SK-N-SH (cell line): ENCODE results near the gene HIF3A. TPM values are rescaled to one million over a fixed set of nuclear protein-coding genes. Genes with fewer than 3 reads are reported as not detected.

Source experiments
- CTCF ChIA-PET: fragments of 300-600, 350-600 bp; formaldehyde crosslinking; extraction: SDS; loops from one replicate; lab custom pipeline; 2021; lab: Yijun Ruan, JAX
- POLR2A ChIA-PET: fragments of 350-600 bp; sonication (Branson Sonifier 250); formaldehyde crosslinking; extraction: SDS; loops from one replicate; lab custom pipeline; 2020; ENCODE audit warnings: antibody characterized with exemption, inconsistent platforms; lab: Yijun Ruan, JAX
- DNase-seq: peaks from one replicate; pipeline ENCODE4 v3.0.0; 2012
- H2AFZ ChIP-seq: fragments of 200-600 bp; sonication (generic); 2 replicates; pipeline ENCODE4 v1.8.1; 2016; ENCODE audit warnings: antibody characterized with exemption, mild to moderate bottlenecking, low read depth
- H3F3A ChIP-seq: fragments of 200-600 bp; sonication (generic); replicated peaks from 2 replicates; pipeline ENCODE3; 2016; ENCODE audit warnings: antibody characterized with exemption, mild to moderate bottlenecking; ENCODE audit not compliant: insufficient read depth
- H3K27ac ChIP-seq, 2 experiments: fragments of 200-500 bp in 1 of 2; fragments of 200-600 bp in 1 of 2; sonication (Bioruptor generic) in 1 of 2; sonication (generic), shearing (Covaris generic) in 1 of 2; 2 replicates each; pipeline versions ENCODE4 v1.5.1 to v1.6.1; 2014 to 2016; ENCODE audit warnings: low read depth in 2 of 2, inconsistent platforms in 1 of 2, low read length in 1 of 2, mild to moderate bottlenecking in 1 of 2, mixed read lengths in 1 of 2
- H3K27me3 ChIP-seq: fragments of 200-600 bp; sonication (generic), shearing (Covaris generic); 2 replicates; pipeline ENCODE4 v1.6.1; 2016; ENCODE audit warnings: mixed run types; ENCODE audit not compliant: insufficient read depth
- H3K36me3 ChIP-seq, 2 experiments: fragments of 200-500 bp in 1 of 2; fragments of 200-600 bp in 1 of 2; sonication (Bioruptor generic) in 1 of 2; sonication (generic) in 1 of 2; replicated peaks in 1 of 2; 2 replicates each; pipeline versions ENCODE3 to v1.5.1; 2014 to 2016; ENCODE audit warnings: low read length in 1 of 2, mild to moderate bottlenecking in 1 of 2; ENCODE audit not compliant: insufficient read depth in 2 of 2, control insufficient read depth in 1 of 2
- H3K4me1 ChIP-seq, 2 experiments: fragments of 200-500 bp in 1 of 2; fragments of 200-600 bp in 1 of 2; sonication (Bioruptor generic) in 1 of 2; sonication (generic), shearing (Covaris generic) in 1 of 2; 2 replicates each; pipeline versions ENCODE4 v1.5.1 to v1.6.1; 2014 to 2016; ENCODE audit warnings: low read depth in 1 of 2, low read length in 1 of 2, mixed run types in 1 of 2; ENCODE audit not compliant: insufficient read depth in 2 of 2, control insufficient read depth in 1 of 2
- H3K4me2 ChIP-seq: fragments of 200-600 bp; sonication (generic), shearing (Covaris generic); 2 replicates; pipeline ENCODE4 v1.6.1; 2017; ENCODE audit warnings: mixed run types
- H3K4me3 ChIP-seq, 2 experiments: fragments of 200-500 bp in 1 of 2; fragments of 200-600 bp in 1 of 2; sonication (Bioruptor generic) in 1 of 2; sonication (generic), shearing (Covaris generic) in 1 of 2; 2 replicates each; pipeline versions ENCODE4 v1.5.1 to v1.8.1; 2014 to 2016; ENCODE audit warnings: low read depth in 2 of 2, inconsistent platforms in 1 of 2, low read length in 1 of 2, mild to moderate bottlenecking in 1 of 2, mixed read lengths in 1 of 2, moderate library complexity in 1 of 2
- H3K79me2 ChIP-seq: fragments of 200-600 bp; sonication (generic); 2 replicates; pipeline ENCODE4 v1.8.1; 2017; ENCODE audit warnings: mild to moderate bottlenecking; ENCODE audit not compliant: insufficient read depth
- H3K9ac ChIP-seq: fragments of 200-600 bp; sonication (generic); 2 replicates; pipeline ENCODE4 v1.6.1; 2017; ENCODE audit warnings: mixed run types
- H3K9me2 ChIP-seq: fragments of 200-600 bp; sonication (generic); 2 replicates; pipeline ENCODE4 v1.6.1; 2017; ENCODE audit warnings: mixed run types
- H3K9me3 ChIP-seq: fragments of 200-600 bp; sonication (generic); 2 replicates; pipeline ENCODE4 v1.6.1; 2017; ENCODE audit warnings: mixed run types, mild to moderate bottlenecking, moderate library complexity
- H4K20me1 ChIP-seq: fragments of 200-600 bp; sonication (generic); 2 replicates; pipeline ENCODE4 v1.6.1; 2017; ENCODE audit warnings: mild to moderate bottlenecking, mixed run types; ENCODE audit not compliant: insufficient read depth
- CHD2 ChIP-seq: fragments of 150-350 bp; IDR thresholded peaks from 2 replicates; pipeline ENCODE4 v1.6.1; 2018; ENCODE audit warnings: low read length; ENCODE audit not compliant: partially characterized antibody
- ELF1 ChIP-seq: IDR thresholded peaks from 2 replicates; pipeline ENCODE4 v1.4.0; 2012
- EP300 ChIP-seq, 2 experiments: IDR thresholded peaks; 2 replicates each; pipeline versions ENCODE4 v1.4.0 to v1.6.1; 2012; ENCODE audit warnings: borderline replicate concordance in 1 of 2, low read depth in 1 of 2, low read length in 1 of 2
- EZH2phosphoT487 ChIP-seq: fragments of 200-600 bp; sonication (generic); IDR thresholded peaks from 2 replicates; pipeline ENCODE4 v1.6.1; 2017; ENCODE audit warnings: low read depth, mixed run types, mild to moderate bottlenecking, antibody characterized with exemption, moderate library complexity, borderline replicate concordance
- FOSL2 ChIP-seq: IDR thresholded peaks from 2 replicates; pipeline ENCODE4 v1.4.0; 2012; ENCODE audit warnings: low read depth, mild to moderate bottlenecking, moderate library complexity, borderline replicate concordance
- FOXJ3 ChIP-seq: sonication (generic); formaldehyde crosslinking; IDR thresholded peaks from 2 replicates; pipeline ENCODE4 v1.5.1; 2020; ENCODE audit warnings: mild to moderate bottlenecking, missing genetic modification reagents
- MXI1 ChIP-seq: IDR thresholded peaks from 2 replicates; pipeline ENCODE4 v1.6.1; 2012; ENCODE audit warnings: mild to moderate bottlenecking, low read depth, low read length, improper control_type of control experiment
- NRF1 ChIP-seq: IDR thresholded peaks from 2 replicates; pipeline ENCODE4 v1.6.1; 2012; ENCODE audit warnings: low read depth, mild to moderate bottlenecking, low read length
- POLR2AphosphoS5 ChIP-seq: IDR thresholded peaks from 2 replicates; pipeline ENCODE4 v1.6.1; 2012; ENCODE audit warnings: low read depth, low read length
- RCOR1 ChIP-seq: fragments of 150-350 bp; IDR thresholded peaks from 2 replicates; pipeline ENCODE4 v1.6.1; 2017; ENCODE audit warnings: antibody characterized with exemption, low read length
- REST ChIP-seq: IDR thresholded peaks from 2 replicates; pipeline ENCODE4 v1.6.1; 2012; ENCODE audit warnings: mild to moderate bottlenecking, low read depth, low read length, moderate library complexity
- SIN3A ChIP-seq: IDR thresholded peaks from 2 replicates; pipeline ENCODE4 v1.6.1; 2012; ENCODE audit warnings: low read depth, mild to moderate bottlenecking, low read length, moderate library complexity, borderline replicate concordance
- TCF12 ChIP-seq: IDR thresholded peaks from 2 replicates; pipeline ENCODE4 v1.4.0; 2012
- TEAD4 ChIP-seq: IDR thresholded peaks from 2 replicates; pipeline ENCODE4 v1.4.0; 2012; ENCODE audit warnings: mild to moderate bottlenecking, borderline replicate concordance; ENCODE audit not compliant: insufficient read depth
- USF1 ChIP-seq: IDR thresholded peaks from 2 replicates; pipeline ENCODE4 v1.4.0; 2012; ENCODE audit warnings: low read depth, borderline replicate concordance
- WGBS: methylation state at CpG from one replicate; pipeline ENCODE4 v1.1.6; 2017; ENCODE audit warnings: low lambda C conversion rate; 5-methylcytosine and 5-hydroxymethylcytosine counted together
- polyA plus RNA-seq, 3 experiments: library from polyadenylated mRNA; depleted of rRNA; stranded (reverse); fragments of >200 nt; gene quantifications; 2 replicates each; pipeline ENCODE4 v1.2.3, GENCODE V29; 2012

HIF3A gene
- polyA plus RNA-seq, 1 of the 3 experiments (the other 2 are of a cell fraction), result 0.92 TPM

- Histone ChIP-seq H3K4me1 (peaks cover 21 to 34% of the 10 kb centered on the region in 2 experiments), H3K9ac (peak overlapping the region; percentile 97), H3K9me2 (no peaks in the 10 kb centered on the region), H4K20me1 (peaks cover 30% of the 10 kb centered on the region), H3K9me3 (no peaks in the 10 kb centered on the region), H3K27me3 (no peaks in the 10 kb centered on the region), H3K27ac (no peak overlapping the region; a peak in 1 of 4 replicates), H3K4me2 (peak overlapping the region; percentile 80), H3K4me3 (peak overlapping the region; percentile 88 to 98), H3F3A (no peaks in the 10 kb centered on the region), H2AFZ (no peak overlapping the region), H3K36me3 (no peaks in the 10 kb centered on the region), H3K79me2 (peaks cover 60% of the 10 kb centered on the region)
- WGBS, result 73% methylated on average over 5 of the region's 5 CpGs
- POLR2A ChIA-PET, result no interaction called here
- no peak for TF ChIP-seq TCF12
- no peak for TF ChIP-seq FOXJ3 (CRISPR knock-in tag)
- no peak for TF ChIP-seq REST
- no peak for TF ChIP-seq EZH2phosphoT487
- TF ChIP-seq CHD2, result no peak
- TF ChIP-seq EP300 (IDR thresholded peaks at IDR 0.05; ENCODE audit: borderline replicate concordance in 1 of 2, low read depth in 1 of 2, low read length in 1 of 2), result no peak
- no peak for TF ChIP-seq SIN3A
- TF ChIP-seq ELF1, result no peak
- TF ChIP-seq POLR2AphosphoS5, result no peak
- no peak for TF ChIP-seq MXI1
- TF ChIP-seq FOSL2, result no peak
- no peak for TF ChIP-seq RCOR1
- no peak for TF ChIP-seq TEAD4
- no peak for TF ChIP-seq NRF1
- TF ChIP-seq USF1, result no peak
- DNase-seq, result no peak
- CTCF ChIA-PET, result interaction anchor here (0.6 to 2.7 kb wide), 11 partner anchors 9 to 275 kb away, joined by 3 to 26 read pairs (median 7); partner anchors contain the start of gene HIF3A
Measured at GRCh38 chr19:46347985-46348384, 51.1 kb downstream of the HIF3A start.
